ENCODE measurements around the gene CPD.

DNA sequence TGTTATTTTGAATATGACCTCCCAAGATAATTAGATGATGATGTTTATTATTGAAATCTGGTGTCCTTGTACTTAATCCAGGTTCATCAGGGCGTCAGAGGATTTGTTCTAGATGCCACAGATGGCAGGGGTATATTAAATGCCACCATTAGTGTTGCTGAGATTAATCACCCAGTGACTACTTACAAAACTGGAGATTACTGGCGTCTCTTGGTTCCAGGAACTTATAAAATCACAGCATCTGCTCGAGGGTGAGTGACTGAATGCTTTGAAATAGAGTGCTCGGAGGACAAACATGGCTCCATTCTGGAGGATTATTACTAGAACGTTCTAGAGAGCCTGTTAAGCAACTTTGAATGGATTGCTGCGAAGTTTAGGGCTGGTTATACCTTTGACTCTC, 65.0 kb downstream of the CPD start:
- TF ChIP-seq CTCF (IDR thresholded peaks at IDR 0.05) (no peak), POLR2A (IDR thresholded peaks at IDR 0.05) (no peak), POLR2AphosphoS5 (IDR thresholded peaks at IDR 0.05) (no peak)
